Spleen (tissue), 7 donors: ENCODE results near the gene SPAG17.

Experiments
- POLR2A ChIP-seq, 3 donors: fragments of 450-650 bp; IDR thresholded peaks; one replicate each; pipeline ENCODE4 v1.5.1; 2017; ENCODE audit warnings: antibody characterized with exemption in 3 of 3, mild to moderate bottlenecking in 1 of 3
- POLR2AphosphoS5 ChIP-seq, 3 donors: sonication (generic); formaldehyde crosslinking; IDR thresholded peaks; one replicate each; pipeline ENCODE4 v1.5.1; 2017; ENCODE audit warnings: antibody characterized with exemption in 3 of 3
- TF ChIP-seq, protein P1 (sequence below), 11 experiments: fragments of 200-600 bp in 7 of 11; fragments of 450-650 bp in 4 of 11; sonication (generic) in 4 of 11; IDR thresholded peaks in 8 of 11; conservative IDR thresholded peaks in 3 of 11; 1 replicate in 7 of 11; 2 replicates in 4 of 11; pipeline versions ENCODE4 v1.4.0 to v1.8.0; 2016 to 2021; ENCODE audit warnings: antibody characterized with exemption in 11 of 11, inconsistent platforms in 4 of 11, mild to moderate bottlenecking in 1 of 11
- donor health status: DM: no; HTN: no; CAD: no; lungs with moderate emphysema.
- donor health status: DM: no; HTN: no; CAD: no.
- donor health status: DM: no; HTN: no; CAD: no.

DNA sequence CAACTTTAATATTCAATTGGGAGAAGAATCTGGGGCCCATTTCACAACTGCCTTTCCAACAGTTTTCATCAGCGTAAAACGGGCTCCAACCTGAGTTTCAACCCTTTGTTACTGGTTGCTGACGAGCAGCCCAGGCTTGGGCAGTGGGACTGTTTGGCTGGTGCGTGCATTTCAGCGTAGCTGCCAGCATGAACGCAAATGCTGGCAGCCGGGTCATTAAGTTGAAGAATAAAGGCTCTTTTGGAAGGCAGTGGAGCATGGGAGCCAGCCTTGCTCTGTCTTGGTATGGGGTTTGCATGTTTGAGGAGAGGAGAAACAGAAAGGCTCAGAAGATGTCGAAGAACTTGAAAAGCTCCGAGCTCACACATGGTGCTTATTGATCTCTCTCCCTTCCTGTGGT lies 214.8 kb downstream of the SPAG17 start:
- TF ChIP-seq POLR2A (IDR thresholded peaks at IDR 0.05) (no peak), POLR2AphosphoS5 (IDR thresholded peaks at IDR 0.05) (no peak)
- TF ChIP-seq, protein P1, sequence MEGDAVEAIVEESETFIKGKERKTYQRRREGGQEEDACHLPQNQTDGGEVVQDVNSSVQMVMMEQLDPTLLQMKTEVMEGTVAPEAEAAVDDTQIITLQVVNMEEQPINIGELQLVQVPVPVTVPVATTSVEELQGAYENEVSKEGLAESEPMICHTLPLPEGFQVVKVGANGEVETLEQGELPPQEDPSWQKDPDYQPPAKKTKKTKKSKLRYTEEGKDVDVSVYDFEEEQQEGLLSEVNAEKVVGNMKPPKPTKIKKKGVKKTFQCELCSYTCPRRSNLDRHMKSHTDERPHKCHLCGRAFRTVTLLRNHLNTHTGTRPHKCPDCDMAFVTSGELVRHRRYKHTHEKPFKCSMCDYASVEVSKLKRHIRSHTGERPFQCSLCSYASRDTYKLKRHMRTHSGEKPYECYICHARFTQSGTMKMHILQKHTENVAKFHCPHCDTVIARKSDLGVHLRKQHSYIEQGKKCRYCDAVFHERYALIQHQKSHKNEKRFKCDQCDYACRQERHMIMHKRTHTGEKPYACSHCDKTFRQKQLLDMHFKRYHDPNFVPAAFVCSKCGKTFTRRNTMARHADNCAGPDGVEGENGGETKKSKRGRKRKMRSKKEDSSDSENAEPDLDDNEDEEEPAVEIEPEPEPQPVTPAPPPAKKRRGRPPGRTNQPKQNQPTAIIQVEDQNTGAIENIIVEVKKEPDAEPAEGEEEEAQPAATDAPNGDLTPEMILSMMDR (IDR thresholded peaks at IDR 0.05 in 8 of 11, conservative IDR thresholded peaks at IDR 0.05 in 3 of 11), result no peak
